ENCODE data around the gene FIG4.

DNA sequence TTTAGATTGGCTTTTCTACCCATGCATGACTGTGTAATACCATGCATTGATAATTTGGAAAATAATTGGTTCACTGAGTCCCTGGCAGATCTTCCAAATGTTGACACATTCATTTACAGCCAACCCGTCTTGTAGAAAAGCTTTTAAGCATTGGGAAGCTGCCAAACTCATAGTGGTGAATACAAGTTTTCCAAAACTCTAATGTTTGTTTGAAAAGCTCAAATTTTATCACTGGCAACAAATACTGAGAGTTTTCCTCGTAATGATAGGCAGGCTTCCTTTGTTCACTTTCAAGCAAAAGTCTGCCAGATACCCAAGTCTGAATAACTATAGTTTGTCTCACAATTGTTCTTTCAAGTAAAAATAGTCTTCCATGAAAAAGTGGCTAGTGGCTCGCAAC lies 143.0 kb downstream of the FIG4 start:
- TF ChIP-seq FOXM1 (IDR thresholded peaks at IDR 0.05; ENCODE audit: borderline replicate concordance) (no peak), ZNF384 (IDR thresholded peaks at IDR 0.05) (no peak), BHLHE40 (IDR thresholded peaks at IDR 0.05; ENCODE audit: borderline replicate concordance) (no peak), FOXK2 (IDR thresholded peaks at IDR 0.05) (no peak), TARDBP (IDR thresholded peaks at IDR 0.05) (no peak), SP1 (IDR thresholded peaks at IDR 0.05) (no peak), HDGF (IDR thresholded peaks at IDR 0.05; ENCODE audit: borderline replicate concordance) (no peak)
